ENCODE data around the gene LUM. TPM values are rescaled to one million over a fixed set of nuclear protein-coding genes. Genes with fewer than 3 reads are reported as not detected.

The LUM gene
- total RNA-seq (2013) = 0.42 TPM
- not detected for polyA plus RNA-seq
- polyA minus RNA-seq = not detected in 2 replicates
- 0 to 0.90 (median 0) reads per million in 11 experiments for total RNA-seq

DNA sequence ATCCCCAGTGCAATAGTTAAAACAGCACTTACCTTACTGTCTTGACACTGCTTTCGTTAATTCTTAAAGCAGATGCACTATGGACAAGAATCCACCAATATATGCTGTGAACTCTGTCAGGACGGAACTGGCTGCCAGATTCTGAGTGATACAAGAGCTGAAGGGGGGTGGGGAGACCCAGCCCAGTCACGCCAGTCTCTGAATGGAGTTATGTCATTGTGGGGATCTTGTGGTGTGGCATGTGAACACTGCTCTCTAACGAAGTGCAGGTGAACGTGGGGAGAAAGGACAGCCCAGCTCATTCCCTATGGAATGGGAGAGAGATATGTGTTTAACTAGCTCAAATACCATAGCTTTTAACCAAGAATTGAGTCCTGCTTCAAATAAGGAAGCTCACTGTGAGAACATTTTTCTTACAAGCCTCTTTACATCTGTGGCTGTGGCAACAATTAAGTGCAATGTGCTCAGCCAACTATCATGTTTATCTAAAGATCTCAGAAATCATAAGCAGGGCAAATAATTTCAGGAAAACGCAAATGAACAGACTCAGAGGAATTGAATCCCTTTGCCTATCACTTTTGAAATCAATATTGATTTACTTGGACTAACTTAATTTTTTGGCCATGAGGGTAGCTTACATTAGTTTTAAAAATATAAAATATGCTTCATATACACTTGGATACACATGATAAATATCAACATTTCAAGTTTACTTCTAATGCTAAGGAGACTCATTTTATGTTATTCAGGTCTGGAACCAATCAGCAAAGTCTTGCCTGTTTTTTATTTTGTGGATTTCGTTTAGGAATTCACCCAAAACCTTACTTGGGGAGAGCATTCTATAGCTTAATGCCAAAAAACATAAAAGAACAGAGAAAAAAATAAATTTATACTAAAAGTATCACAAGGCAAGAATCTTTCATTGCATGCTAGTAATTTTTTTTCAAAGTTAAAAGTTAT is at the start of gene LUM:
Gene LUM, minus strand, starts transcription at position 129 of the 960 bp plus-strand sequence. CDS start 2,515 bp downstream, outside the sequence.
- no peaks in the 10 kb centered on the region for H3K9me3 Mint-ChIP-seq
- Histone ChIP-seq H3K9me3 (replicated peaks in 1 of 2; ENCODE audit: control insufficient read depth in 1 of 2, insufficient read depth in 1 of 2, low read length in 2 of 2) (no peaks in the 10 kb centered on the region), H3K27ac (ENCODE audit: low read depth in 1 of 2, low read length in 2 of 2) (no peak within 1 kb of the TSS), H4K20me1 (ENCODE audit: insufficient read depth, low read length) (no peaks in the 10 kb centered on the region), H3K4me2 (replicated peaks; ENCODE audit: extremely low read depth, low read length, poor library complexity, severe bottlenecking) (no peak within 1 kb of the TSS), H3K79me2 (ENCODE audit: insufficient read depth, low read length) (no peaks in the 10 kb centered on the region), H3K4me1 (ENCODE audit: control insufficient read depth in 1 of 2, insufficient read depth in 2 of 2, low read length in 2 of 2) (no peaks in the 10 kb centered on the region), H3K27me3 (ENCODE audit: control insufficient read depth in 2 of 2, insufficient read depth in 2 of 2, low read length in 2 of 2) (no peaks in the 10 kb centered on the region), H3K36me3 (replicated peaks in 1 of 2; ENCODE audit: control insufficient read depth in 1 of 2, insufficient read depth in 2 of 2, low read length in 2 of 2) (no peaks in the 10 kb centered on the region), H3K4me3 (replicated peaks in 1 of 3; ENCODE audit: low read depth in 2 of 3, low read length in 3 of 3) (no peak within 1 kb of the TSS), H3K9ac (ENCODE audit: insufficient read depth, low read length, poor library complexity, severe bottlenecking) (no peak within 1 kb of the TSS), H2AFZ (ENCODE audit: insufficient read depth, low read depth, low read length, poor library complexity, severe bottlenecking) (no peak within 1 kb of the TSS)
- H3K36me3 Mint-ChIP-seq = no peaks in the 10 kb centered on the region
- peaks cover 0 to 3% (median 0%) of the 10 kb centered on the region in 3 donors for H3K27me3 Mint-ChIP-seq (ENCODE audit: low read depth in 3 of 3)
- 63% methylated on average over 2 of the region's 7 CpGs for WGBS (ENCODE audit: insufficient coverage)
- intact Hi-C loops (cut with micrococcal nuclease) = no loop called here
- TF ChIP-seq, protein P1, sequence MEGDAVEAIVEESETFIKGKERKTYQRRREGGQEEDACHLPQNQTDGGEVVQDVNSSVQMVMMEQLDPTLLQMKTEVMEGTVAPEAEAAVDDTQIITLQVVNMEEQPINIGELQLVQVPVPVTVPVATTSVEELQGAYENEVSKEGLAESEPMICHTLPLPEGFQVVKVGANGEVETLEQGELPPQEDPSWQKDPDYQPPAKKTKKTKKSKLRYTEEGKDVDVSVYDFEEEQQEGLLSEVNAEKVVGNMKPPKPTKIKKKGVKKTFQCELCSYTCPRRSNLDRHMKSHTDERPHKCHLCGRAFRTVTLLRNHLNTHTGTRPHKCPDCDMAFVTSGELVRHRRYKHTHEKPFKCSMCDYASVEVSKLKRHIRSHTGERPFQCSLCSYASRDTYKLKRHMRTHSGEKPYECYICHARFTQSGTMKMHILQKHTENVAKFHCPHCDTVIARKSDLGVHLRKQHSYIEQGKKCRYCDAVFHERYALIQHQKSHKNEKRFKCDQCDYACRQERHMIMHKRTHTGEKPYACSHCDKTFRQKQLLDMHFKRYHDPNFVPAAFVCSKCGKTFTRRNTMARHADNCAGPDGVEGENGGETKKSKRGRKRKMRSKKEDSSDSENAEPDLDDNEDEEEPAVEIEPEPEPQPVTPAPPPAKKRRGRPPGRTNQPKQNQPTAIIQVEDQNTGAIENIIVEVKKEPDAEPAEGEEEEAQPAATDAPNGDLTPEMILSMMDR (IDR thresholded peaks at IDR 0.05) = no peak
- H3K27ac Mint-ChIP-seq = no peak within 1 kb of the TSS
- H3K4me1 Mint-ChIP-seq = no peaks in the 10 kb centered on the region
- no peak within 1 kb of the TSS for H3K4me3 Mint-ChIP-seq
- DNase-seq = no peak

DNA sequence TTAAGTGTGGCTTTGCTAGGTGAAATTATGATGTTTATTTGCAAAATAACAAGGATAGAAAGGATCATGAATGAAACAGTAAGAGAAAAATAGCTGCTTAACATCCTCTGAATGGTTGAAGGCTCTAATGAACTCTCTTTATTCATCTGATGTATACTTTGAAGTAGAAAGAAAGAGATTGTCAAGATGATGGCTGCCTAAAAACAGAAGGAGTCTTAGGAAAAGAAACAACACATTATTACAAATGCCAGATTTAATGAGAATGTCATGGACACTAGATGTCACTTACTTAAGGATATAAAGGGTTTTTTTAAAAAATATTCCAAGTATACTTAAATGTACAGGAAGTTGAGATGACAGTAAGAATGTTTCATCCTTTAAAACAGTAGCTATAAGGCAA is 49.7 kb upstream of the LUM start:
- Histone ChIP-seq H4K20me1 (ENCODE audit: insufficient read depth, low read length) (no peaks in the 10 kb centered on the region), H2AFZ (ENCODE audit: insufficient read depth, low read depth, low read length, poor library complexity, severe bottlenecking) (no peak overlapping the region), H3K9me3 (replicated peaks in 1 of 2; ENCODE audit: control insufficient read depth in 1 of 2, insufficient read depth in 1 of 2, low read length in 2 of 2) (no peaks in the 10 kb centered on the region), H3K4me3 (replicated peaks in 1 of 3; ENCODE audit: low read depth in 2 of 3, low read length in 3 of 3) (no peak overlapping the region), H3K4me2 (replicated peaks; ENCODE audit: extremely low read depth, low read length, poor library complexity, severe bottlenecking) (no peak overlapping the region), H3K79me2 (ENCODE audit: insufficient read depth, low read length) (no peaks in the 10 kb centered on the region), H3K27me3 (ENCODE audit: control insufficient read depth in 2 of 2, insufficient read depth in 2 of 2, low read length in 2 of 2) (no peaks in the 10 kb centered on the region), H3K27ac (ENCODE audit: low read depth in 1 of 2, low read length in 2 of 2) (no peak overlapping the region), H3K4me1 (ENCODE audit: control insufficient read depth in 1 of 2, insufficient read depth in 2 of 2, low read length in 2 of 2) (no peaks in the 10 kb centered on the region), H3K9ac (ENCODE audit: insufficient read depth, low read length, poor library complexity, severe bottlenecking) (no peak overlapping the region), H3K36me3 (replicated peaks in 1 of 2; ENCODE audit: control insufficient read depth in 1 of 2, insufficient read depth in 2 of 2, low read length in 2 of 2) (no peaks in the 10 kb centered on the region)
- Mint-ChIP-seq H3K4me1 (no peaks in the 10 kb centered on the region), H3K4me3 (no peak overlapping the region), H3K36me3 (no peaks in the 10 kb centered on the region), H3K9me3 (peaks cover 0 to 4% (median 2%) of the 10 kb centered on the region in 7 donors), H3K27me3 (ENCODE audit: low read depth in 3 of 3) (peaks cover 0 to 2% (median 0%) of the 10 kb centered on the region in 3 donors), H3K27ac (no peak overlapping the region)
- intact Hi-C loops (cut with micrococcal nuclease) = no loop called here
- TF ChIP-seq, protein P1 (IDR thresholded peaks at IDR 0.05) = no peak
- no peak for DNase-seq
